ENCODE data around the gene CYB561D1.

Gene CYB561D1

GRCh38 chr1:109542657-109543056 lies 48.8 kb downstream of the CYB561D1 start:
- DNase-seq (ENCODE audit: low spot score): no peak
- no peak overlapping the region for H3K27ac ChIP-seq
- POLR2A ChIA-PET (ENCODE audit: low non-redundant PET): no interaction called here
- CTCF ChIA-PET: no interaction called here
- no peak for TF ChIP-seq CTCF (conservative IDR thresholded peaks at IDR 0.05; ENCODE audit: low read depth)

- no peak for TF ChIP-seq CTCF (conservative IDR thresholded peaks at IDR 0.05; ENCODE audit: low read depth)
- ChIA-PET CTCF (interaction anchor here (3.4 kb wide), 1 partner anchor 11 kb away, joined by 19 read pairs; no protein-coding TSS in a partner anchor), POLR2A (ENCODE audit: low non-redundant PET) (no interaction called here)
- no peak overlapping the region for H3K27ac ChIP-seq
- no peak for DNase-seq (ENCODE audit: low spot score)
Observed at GRCh38 chr1:109543283-109543987, 49.5 kb downstream of the CYB561D1 start.

GRCh38 chr1:109543988-109544735 lies 50.3 kb downstream of the CYB561D1 start:
- no peak for DNase-seq (ENCODE audit: low spot score)
- H3K27ac ChIP-seq: no peak overlapping the region
- CTCF ChIA-PET: interaction anchor here (0.6 to 3.6 kb wide), 3 partner anchors 12 to 230 kb away, joined by 3 to 33 read pairs (median 19); no protein-coding TSS in a partner anchor
- TF ChIP-seq CTCF (conservative IDR thresholded peaks at IDR 0.05; ENCODE audit: low read depth): no peak
- POLR2A ChIA-PET (ENCODE audit: low non-redundant PET): no interaction called here

- TF ChIP-seq CTCF (conservative IDR thresholded peaks at IDR 0.05; ENCODE audit: low read depth): peak; percentile 83
- H3K27ac ChIP-seq: no peak overlapping the region
- POLR2A ChIA-PET (ENCODE audit: low non-redundant PET): no interaction called here
- CTCF ChIA-PET: interaction anchor here (0.6 to 3.6 kb wide), 29 partner anchors 9 to 830 kb away, joined by 3 to 33 read pairs (median 3); partner anchors contain the start of gene CYB561D1
- DNase-seq (ENCODE audit: low spot score): peak; percentile 94
Observed at GRCh38 chr1:109546311-109547109, 52.6 kb downstream of the CYB561D1 start.

- CTCF ChIA-PET: interaction anchor here (0.6 to 3.6 kb wide), 10 partner anchors 15 to 1030 kb away, joined by 3 to 33 read pairs (median 4); partner anchors contain the start of gene AHCYL1
- peak overlapping the region; percentile 84 for H3K27ac ChIP-seq
- TF ChIP-seq CTCF (conservative IDR thresholded peaks at IDR 0.05; ENCODE audit: low read depth): no peak
- POLR2A ChIA-PET (ENCODE audit: low non-redundant PET): interaction anchor here (0.6 to 1.1 kb wide), 4 partner anchors 10 to 288 kb away, joined by 3 read pairs; no protein-coding TSS in a partner anchor
- DNase-seq (ENCODE audit: low spot score): no peak
Observed at GRCh38 chr1:109547463-109548320, 53.8 kb downstream of the CYB561D1 start.

All from RWPE1 (cell line).